ENCODE results near the gene PM20D2. TPM values are rescaled to one million over a fixed set of nuclear protein-coding genes. Genes with fewer than 3 reads are reported as not detected.

PM20D2 gene
- total and polyA plus RNA-seq, 11 donors: 2.4 to 22.9 (median 9.8) TPM

- intact Hi-C loops (cut with DNase I): loop anchor here in 5 of 10 donors (5.0 to 10.0 kb wide), 3 partner anchors 63 to 217 kb away; partner anchors contain the start of gene PNRC1 (in 4 of the 5)
- DNase-seq (no peak), ATAC-seq (no peak)
- peak overlapping the region in 1 of 12 donors; percentile 27 for H3K27ac ChIP-seq
- H3K9me3 ChIP-seq: no peaks in the 10 kb centered on the region
- peaks cover 0 to 25% (median 7%) of the 10 kb centered on the region in 12 donors for H3K4me1 ChIP-seq
- no peak for TF ChIP-seq POLR2A (IDR thresholded peaks at IDR 0.05)
- TF ChIP-seq CTCF (IDR thresholded peaks at IDR 0.05): no peak
- peaks cover 0 to 25% (median 0%) of the 10 kb centered on the region in 9 donors for H3K36me3 ChIP-seq
- WGBS, 4 donors: 97 to 98% (median 97%) methylated on average over 17 of the region's 17 CpGs
- no peaks in the 10 kb centered on the region for H3K27me3 ChIP-seq
- H3K4me3 ChIP-seq: no peak overlapping the region
Observed at GRCh38 chr6:89148016-89148750, 2.3 kb downstream of the PM20D2 start.

- TF ChIP-seq POLR2A (IDR thresholded peaks at IDR 0.05) (no peak), CTCF (IDR thresholded peaks at IDR 0.05) (no peak)
- Histone ChIP-seq H3K9me3 (no peaks in the 10 kb centered on the region), H3K4me3 (no peak overlapping the region), H3K4me1 (peaks cover 0 to 1% (median 0%) of the 10 kb centered on the region in 12 donors), H3K27me3 (no peaks in the 10 kb centered on the region), H3K36me3 (peaks cover 0 to 71% (median 17%) of the 10 kb centered on the region in 9 donors), H3K27ac (no peak overlapping the region)
- intact Hi-C loops (cut with DNase I): no loop called here
- 76 to 85% (median 79%) methylated on average over 1 of the region's 1 CpG for WGBS, 4 donors
- no peak for ATAC-seq
- no peak for DNase-seq
Observed at GRCh38 chr6:89154131-89154530, 8.3 kb downstream of the PM20D2 start.

- Histone ChIP-seq H3K27ac (peak overlapping the region in 4 of 12 donors; percentile 77 to 88 (median 84)), H3K27me3 (no peaks in the 10 kb centered on the region), H3K4me3 (no peak overlapping the region), H3K4me1 (peaks cover 0 to 17% (median 8%) of the 10 kb centered on the region in 12 donors), H3K36me3 (peaks cover 0 to 86% (median 32%) of the 10 kb centered on the region in 9 donors), H3K9me3 (no peaks in the 10 kb centered on the region)
- ATAC-seq: no peak
- intact Hi-C loops (cut with DNase I): no loop called here
- DNase-seq: no peak
- TF ChIP-seq POLR2A (IDR thresholded peaks at IDR 0.05): no peak
- no peak for TF ChIP-seq CTCF (IDR thresholded peaks at IDR 0.05)
- 95 to 98% (median 97%) methylated on average over 4 of the region's 4 CpGs for WGBS, 4 donors
Observed at GRCh38 chr6:89160331-89161092, 14.7 kb downstream of the PM20D2 start.
